A549 treated with AZD9567 at 1 μM for 4 hours (cell line): ENCODE data around the gene KRTAP9-6. TPM values are rescaled to one million over a fixed set of nuclear protein-coding genes. Genes with fewer than 3 reads are reported as not detected.

ENCODE experiments used
- total RNA-seq: library from RNA; stranded (reverse); fragments of 200-300 nt; extraction: Qiagen RNA extraction; gene quantifications from 5 replicates; pipeline ENCODE4 v1.2.3, GENCODE V29; 2022; ENCODE audit not compliant: insufficient read depth

The KRTAP9-6 gene
- not detected in 5 replicates for total RNA-seq

GRCh38 chr17:41265078-41265477 is at the start of gene KRTAP9-6:
TSS of gene KRTAP9-6 (plus strand) at chr17:41265378. CDS start at chr17:41265378, 0 bp downstream.

GRCh38 chr17:41226598-41227095 is 38.5 kb upstream of the KRTAP9-6 start, which contains the start of gene KRTAP9-2:
TSS of gene KRTAP9-2 (plus strand) at chr17:41226648. CDS start at chr17:41226655, 7 bp downstream.

GRCh38 chr17:41232399-41233105 is 32.6 kb upstream of the KRTAP9-6 start, which contains the start of gene KRTAP9-3:
TSS of gene KRTAP9-3 (plus strand) at chr17:41232449. CDS start at chr17:41232502, 53 bp downstream.

GRCh38 chr17:41237949-41238437 is 27.2 kb upstream of the KRTAP9-6 start, which contains the start of gene KRTAP9-8:
TSS of gene KRTAP9-8 (plus strand) at chr17:41237999. CDS start at chr17:41238052, 53 bp downstream.

GRCh38 chr17:41249637-41250240 is 15.4 kb upstream of the KRTAP9-6 start, which contains the start of gene KRTAP9-4:
TSS of gene KRTAP9-4 (plus strand) at chr17:41249687. CDS start at chr17:41249721, 34 bp downstream.

GRCh38 chr17:41255381-41256290 is 9.5 kb upstream of the KRTAP9-6 start, which contains the start of gene KRTAP9-9:
TSS of gene KRTAP9-9 (plus strand) at chr17:41255384.

GRCh38 chr17:41275648-41276190 is 10.5 kb downstream of the KRTAP9-6 start, which contains the start of gene KRTAP9-7:
TSS of gene KRTAP9-7 (plus strand) at chr17:41275698. CDS start at chr17:41275698, 0 bp downstream.

GRCh38 chr17:41301916-41302901 is 37.0 kb downstream of the KRTAP9-6 start, which contains the start of gene KRTAP29-1:
TSS of gene KRTAP29-1 (minus strand) at chr17:41302851. CDS start at chr17:41302851, 0 bp downstream.

GRCh38 chr17:41308918-41309359 is 43.8 kb downstream of the KRTAP9-6 start, which contains the start of gene KRTAP16-1:
TSS of gene KRTAP16-1 (minus strand) at chr17:41309309. CDS start at chr17:41309253, 56 bp downstream.

GRCh38 chr17:41315204-41315794 is 50.1 kb downstream of the KRTAP9-6 start, which contains the start of gene KRTAP17-1:
TSS of gene KRTAP17-1 (minus strand) at chr17:41315710. CDS start at chr17:41315650, 60 bp downstream.

Other genes starting within 250 kb of the KRTAP9-6 start
- not detected in 5 replicates for gene KRTAP1-5, start 238.2 kb upstream of the KRTAP9-6 start, total RNA-seq
- not detected in 5 replicates for gene KRTAP1-4, start 235.2 kb upstream of the KRTAP9-6 start, total RNA-seq
- not detected in 5 replicates for gene KRTAP1-3, start 230.5 kb upstream of the KRTAP9-6 start, total RNA-seq
- not detected in 5 replicates for gene KRTAP1-1, start 223.9 kb upstream of the KRTAP9-6 start, total RNA-seq
- gene KRTAP2-1, start 218.1 kb upstream of the KRTAP9-6 start, total RNA-seq: not detected in 5 replicates
- not detected in 5 replicates for gene KRTAP2-2, start 210.1 kb upstream of the KRTAP9-6 start, total RNA-seq
- 0.09 to 0.19 TPM (median 0.17 TPM) in 4 of 5 replicates, not detected in the other for gene KRTAP2-3, start 205.3 kb upstream of the KRTAP9-6 start, total RNA-seq
- gene KRTAP2-4, start 199.5 kb upstream of the KRTAP9-6 start, total RNA-seq: not detected in 5 replicates
- gene KRTAP4-7, start 181.2 kb upstream of the KRTAP9-6 start, total RNA-seq: not detected in 5 replicates
- not detected in 5 replicates for gene KRTAP4-8, start 167.2 kb upstream of the KRTAP9-6 start, total RNA-seq
- gene KRTAP4-16, start 163.2 kb upstream of the KRTAP9-6 start, total RNA-seq: not detected in 5 replicates
- not detected in 5 replicates for gene KRTAP4-9, start 160.0 kb upstream of the KRTAP9-6 start, total RNA-seq
- not detected in 5 replicates for gene KRTAP4-11, start 147.0 kb upstream of the KRTAP9-6 start, total RNA-seq
- gene KRTAP4-12, start 141.2 kb upstream of the KRTAP9-6 start, total RNA-seq: not detected in 5 replicates
- not detected in 5 replicates for gene KRTAP4-6, start 124.8 kb upstream of the KRTAP9-6 start, total RNA-seq
- gene KRTAP4-5, start 115.6 kb upstream of the KRTAP9-6 start, total RNA-seq: not detected in 5 replicates
- gene KRTAP4-4, start 104.6 kb upstream of the KRTAP9-6 start, total RNA-seq: 0.07 TPM in 1 of 5 replicates, not detected in the others
- gene KRTAP4-3, start 97.2 kb upstream of the KRTAP9-6 start, total RNA-seq: not detected in 5 replicates
- gene KRTAP4-2, start 87.2 kb upstream of the KRTAP9-6 start, total RNA-seq: not detected in 5 replicates
- gene KRTAP4-1, start 80.5 kb upstream of the KRTAP9-6 start, total RNA-seq: not detected in 5 replicates
- not detected in 5 replicates for gene KRTAP9-1, start 75.5 kb upstream of the KRTAP9-6 start, total RNA-seq
- not detected in 5 replicates for gene KRTAP9-2, start 38.7 kb upstream of the KRTAP9-6 start, total RNA-seq
- gene KRTAP9-3, start 32.9 kb upstream of the KRTAP9-6 start, total RNA-seq: not detected in 5 replicates
- gene KRTAP9-8, start 27.4 kb upstream of the KRTAP9-6 start, total RNA-seq: not detected in 5 replicates
- not detected in 5 replicates for gene KRTAP9-4, start 15.7 kb upstream of the KRTAP9-6 start, total RNA-seq
- not detected in 5 replicates for gene KRTAP9-9, start 10.0 kb upstream of the KRTAP9-6 start, total RNA-seq
- gene KRTAP9-7, start 10.3 kb downstream of the KRTAP9-6 start, total RNA-seq: not detected in 5 replicates
- gene KRTAP29-1, start 37.5 kb downstream of the KRTAP9-6 start, total RNA-seq: not detected in 5 replicates
- not detected in 5 replicates for gene KRTAP16-1, start 43.9 kb downstream of the KRTAP9-6 start, total RNA-seq
- not detected in 5 replicates for gene KRTAP17-1, start 50.3 kb downstream of the KRTAP9-6 start, total RNA-seq
- not detected in 5 replicates for gene KRT33A, start 85.5 kb downstream of the KRTAP9-6 start, total RNA-seq
- gene KRT33B, start 104.4 kb downstream of the KRTAP9-6 start, total RNA-seq: not detected in 5 replicates
- 0.21 to 1.2 TPM (median 0.29 TPM) in 5 replicates for gene KRT34, start 116.9 kb downstream of the KRTAP9-6 start, total RNA-seq
- not detected in 5 replicates for gene KRT31, start 132.2 kb downstream of the KRTAP9-6 start, total RNA-seq
- not detected in 5 replicates for gene KRT37, start 159.2 kb downstream of the KRTAP9-6 start, total RNA-seq
- not detected in 5 replicates for gene KRT38, start 175.6 kb downstream of the KRTAP9-6 start, total RNA-seq
- gene KRT32, start 202.0 kb downstream of the KRTAP9-6 start, total RNA-seq: not detected in 5 replicates
- not detected in 5 replicates for gene KRT35, start 215.8 kb downstream of the KRTAP9-6 start, total RNA-seq
- not detected in 5 replicates for gene KRT36, start 224.5 kb downstream of the KRTAP9-6 start, total RNA-seq
- gene KRT13, start 240.2 kb downstream of the KRTAP9-6 start, total RNA-seq: 0.08 to 0.50 TPM (median 0.30 TPM) in 3 of 5 replicates, not detected in the others